Left ventricle myocardium inferior (tissue), 1 donor: ENCODE results near the gene RAB7B. TPM values are rescaled to one million over a fixed set of nuclear protein-coding genes. Genes with fewer than 3 reads are reported as not detected.
"Not testable (repeated sequence)": the region's sequence is repeated elsewhere in the genome, so short reads cannot be mapped to it uniquely, and the experiment has no call there.

Source experiments
- DNase-seq: peaks from one replicate; pipeline ENCODE4 v3.0.0-alpha.2; 2020
- H3K27ac ChIP-seq: fragments of 200-600 bp; replicated peaks from 2 replicates; pipeline ENCODE4 v1.8.0; 2021
- H3K27me3 ChIP-seq: fragments of 200-600 bp; 2 replicates; pipeline ENCODE4 v1.8.0; 2021; ENCODE audit warnings: low read depth
- H3K36me3 ChIP-seq: fragments of 200-600 bp; 2 replicates; pipeline ENCODE4 v1.8.0; 2021
- H3K4me1 ChIP-seq: fragments of 200-600 bp; 2 replicates; pipeline ENCODE4 v1.8.0; 2021
- H3K4me3 ChIP-seq: fragments of 200-600 bp; 2 replicates; pipeline ENCODE4 v1.8.0; 2021; ENCODE audit warnings: mild to moderate bottlenecking, moderate library complexity
- H3K9me3 ChIP-seq: fragments of 200-600 bp; replicated peaks from 2 replicates; pipeline ENCODE4 v1.8.0; 2021
- intact Hi-C: fragments of 100-400 bp; cut with micrococcal nuclease; formaldehyde crosslinking; loops from one replicate; pipeline ENCODE4 v1.11.0; 2022
- long read RNA-seq: library from polyadenylated mRNA; unstranded; transcript quantifications from one replicate; pipeline ENCODE4 v2.0.0, GENCODE V29; 2021
- total RNA-seq: library from RNA; stranded (reverse); fragmentation: NEBNext Ultra II Directional; extraction: Animal tissue kit (Norgen Biotek cat#: 25700); gene quantifications from one replicate; pipeline ENCODE4 v1.2.1, GENCODE V29; 2021
- TF ChIP-seq, protein P1 (sequence below): fragments of 200-600 bp; IDR thresholded peaks from 2 replicates; pipeline ENCODE4 v1.8.0; 2021; ENCODE audit warnings: antibody characterized with exemption, mild to moderate bottlenecking, borderline replicate concordance
- donor health status: DM: no; HTN: yes; CAD: no; lungs with severe emphysema.

The RAB7B gene, protein sequence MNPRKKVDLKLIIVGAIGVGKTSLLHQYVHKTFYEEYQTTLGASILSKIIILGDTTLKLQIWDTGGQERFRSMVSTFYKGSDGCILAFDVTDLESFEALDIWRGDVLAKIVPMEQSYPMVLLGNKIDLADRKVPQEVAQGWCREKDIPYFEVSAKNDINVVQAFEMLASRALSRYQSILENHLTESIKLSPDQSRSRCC
- 1.4 TPM for total RNA-seq
- long read RNA-seq, transcript RAB7B-201 (6 exons, 2,888 nt) = major isoform, 5 of 5 reads
- long read RNA-seq, partial matches to known transcripts = 0 of 5 reads
- long read RNA-seq, other reads (novel, unspliced or antisense) = 0 of 5 reads

DNA sequence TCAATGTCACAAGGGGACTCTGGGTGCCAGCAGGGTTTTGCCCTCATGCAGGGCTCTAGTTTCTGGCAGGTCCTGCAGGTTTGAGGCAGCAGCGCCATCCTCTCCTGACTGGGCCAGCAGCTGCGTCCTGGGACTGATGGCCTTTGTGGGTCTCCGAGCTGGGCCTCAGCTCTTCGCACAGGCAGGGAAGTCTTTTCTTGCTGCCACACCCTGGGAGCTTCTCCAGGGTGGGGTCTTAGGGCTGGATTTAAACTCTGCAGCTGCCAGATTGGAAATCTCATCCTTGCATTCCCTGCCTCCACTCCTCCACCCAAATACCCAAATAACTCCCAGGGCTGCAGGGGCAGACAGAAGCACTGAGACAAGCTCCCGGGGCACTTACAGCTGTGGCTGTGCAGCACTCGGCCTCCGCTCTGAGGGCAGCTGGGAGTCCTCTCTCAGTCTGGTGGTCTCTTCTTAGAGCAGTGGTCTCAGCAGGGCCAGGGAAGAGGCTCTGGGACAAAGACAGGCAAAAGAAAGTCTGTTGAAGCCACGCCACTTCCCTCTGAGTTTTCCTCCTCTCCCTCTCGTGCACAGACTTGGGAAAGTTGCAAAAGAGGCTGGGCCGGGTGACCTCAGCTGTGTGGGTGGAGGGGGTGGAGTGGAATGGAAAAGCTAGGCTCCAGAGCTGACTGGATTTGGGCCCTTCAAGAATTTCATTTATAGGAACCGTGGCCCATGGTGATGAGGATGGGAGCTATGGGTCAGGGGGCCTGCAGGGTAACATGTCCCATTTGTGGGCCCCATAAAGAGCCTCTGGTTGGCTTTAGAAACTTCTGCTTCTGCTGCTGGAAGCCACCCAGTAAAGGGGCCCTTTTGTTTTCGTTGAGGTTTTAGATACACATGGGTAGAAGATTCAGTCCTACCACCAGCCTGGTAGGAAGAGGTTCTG lies at the start of gene RAB7B:
Gene RAB7B (minus strand): TSS at position 525 of the 931 bp plus-strand sequence. CDS start 9,260 bp downstream, outside the sequence.
- intact Hi-C loops = no loop called here
- TF ChIP-seq, protein P1, sequence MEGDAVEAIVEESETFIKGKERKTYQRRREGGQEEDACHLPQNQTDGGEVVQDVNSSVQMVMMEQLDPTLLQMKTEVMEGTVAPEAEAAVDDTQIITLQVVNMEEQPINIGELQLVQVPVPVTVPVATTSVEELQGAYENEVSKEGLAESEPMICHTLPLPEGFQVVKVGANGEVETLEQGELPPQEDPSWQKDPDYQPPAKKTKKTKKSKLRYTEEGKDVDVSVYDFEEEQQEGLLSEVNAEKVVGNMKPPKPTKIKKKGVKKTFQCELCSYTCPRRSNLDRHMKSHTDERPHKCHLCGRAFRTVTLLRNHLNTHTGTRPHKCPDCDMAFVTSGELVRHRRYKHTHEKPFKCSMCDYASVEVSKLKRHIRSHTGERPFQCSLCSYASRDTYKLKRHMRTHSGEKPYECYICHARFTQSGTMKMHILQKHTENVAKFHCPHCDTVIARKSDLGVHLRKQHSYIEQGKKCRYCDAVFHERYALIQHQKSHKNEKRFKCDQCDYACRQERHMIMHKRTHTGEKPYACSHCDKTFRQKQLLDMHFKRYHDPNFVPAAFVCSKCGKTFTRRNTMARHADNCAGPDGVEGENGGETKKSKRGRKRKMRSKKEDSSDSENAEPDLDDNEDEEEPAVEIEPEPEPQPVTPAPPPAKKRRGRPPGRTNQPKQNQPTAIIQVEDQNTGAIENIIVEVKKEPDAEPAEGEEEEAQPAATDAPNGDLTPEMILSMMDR = no peak
- Histone ChIP-seq H3K27ac (peak within 1 kb of the TSS; percentile 79), H3K4me1 (peaks cover 52% of the 10 kb centered on the region), H3K36me3 (no peaks in the 10 kb centered on the region), H3K4me3 (peak within 1 kb of the TSS; percentile 61), H3K9me3 (no peaks in the 10 kb centered on the region), H3K27me3 (no peaks in the 10 kb centered on the region)
- peak; percentile 64 for DNase-seq

DNA sequence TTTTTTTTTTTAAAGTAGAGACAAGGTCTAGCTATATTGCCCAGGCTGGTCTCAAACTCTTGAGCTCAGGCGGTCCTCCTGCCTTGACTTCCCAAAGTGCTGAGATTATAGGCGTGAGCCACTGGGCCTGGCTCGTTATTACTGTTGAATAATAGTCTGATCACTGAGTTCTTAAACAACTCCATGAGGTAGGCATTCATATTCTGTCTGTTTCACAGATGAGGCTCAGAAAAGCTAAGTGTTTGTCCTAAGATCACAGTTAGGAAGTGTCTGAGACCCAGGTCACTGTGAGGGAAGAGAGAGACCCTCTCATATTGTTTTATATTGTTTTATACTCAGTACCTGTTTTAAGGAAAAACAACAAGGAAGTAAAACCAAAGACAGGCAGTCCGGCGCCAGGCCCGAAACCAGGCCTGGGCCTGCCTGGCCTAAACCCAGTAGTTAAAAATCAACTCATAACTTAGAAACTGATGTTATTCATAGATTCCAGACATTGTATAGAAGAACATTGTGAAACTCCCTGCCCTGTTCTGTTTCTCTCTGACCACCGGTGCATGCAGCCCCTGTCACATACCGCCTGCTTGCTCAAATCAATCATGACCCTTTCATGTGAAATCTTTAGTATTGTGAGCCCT lies 49.2 kb upstream of the RAB7B start:
- H3K4me3 ChIP-seq, DNase-seq, H3K9me3 ChIP-seq, H3K36me3 ChIP-seq, H3K27me3 ChIP-seq, H3K4me1 ChIP-seq, intact Hi-C loops, H3K27ac ChIP-seq: not testable (repeated sequence)

DNA sequence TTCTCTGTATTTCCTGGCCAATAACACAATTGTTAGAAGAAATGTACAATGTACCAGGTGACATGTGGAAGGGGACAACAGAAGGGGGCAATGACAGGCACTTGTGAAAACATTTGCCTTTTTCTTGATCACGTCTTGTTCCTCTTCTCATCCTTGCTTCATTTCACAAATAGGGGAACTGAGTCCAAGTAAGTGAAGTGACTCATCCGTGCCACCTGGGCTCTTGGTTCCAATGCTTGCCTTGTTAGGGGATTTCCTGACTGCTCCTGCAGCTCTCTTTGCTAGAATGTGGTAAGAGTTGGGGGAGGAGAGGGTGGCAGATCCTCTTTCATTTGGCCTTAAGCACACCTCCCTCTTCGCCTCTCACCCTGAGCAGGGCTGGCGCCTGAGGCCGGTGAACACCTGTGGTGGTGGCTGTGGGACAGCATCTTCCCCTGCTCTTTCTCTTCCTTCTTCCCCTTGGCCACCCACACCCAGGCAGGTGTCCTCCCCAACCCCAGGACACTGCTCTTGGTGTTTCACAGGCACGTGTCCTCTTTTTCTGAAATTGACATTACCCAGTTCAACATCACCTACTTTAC lies 47.5 kb upstream of the RAB7B start:
- H3K27me3 ChIP-seq = peaks cover 9% of the 10 kb centered on the region
- no peaks in the 10 kb centered on the region for H3K9me3 ChIP-seq
- H3K27ac ChIP-seq = no peak overlapping the region
- TF ChIP-seq, protein P1 = no peak
- H3K4me3 ChIP-seq = no peak overlapping the region
- DNase-seq = no peak
- no peaks in the 10 kb centered on the region for H3K36me3 ChIP-seq
- intact Hi-C loops = no loop called here
- no peaks in the 10 kb centered on the region for H3K4me1 ChIP-seq

DNA sequence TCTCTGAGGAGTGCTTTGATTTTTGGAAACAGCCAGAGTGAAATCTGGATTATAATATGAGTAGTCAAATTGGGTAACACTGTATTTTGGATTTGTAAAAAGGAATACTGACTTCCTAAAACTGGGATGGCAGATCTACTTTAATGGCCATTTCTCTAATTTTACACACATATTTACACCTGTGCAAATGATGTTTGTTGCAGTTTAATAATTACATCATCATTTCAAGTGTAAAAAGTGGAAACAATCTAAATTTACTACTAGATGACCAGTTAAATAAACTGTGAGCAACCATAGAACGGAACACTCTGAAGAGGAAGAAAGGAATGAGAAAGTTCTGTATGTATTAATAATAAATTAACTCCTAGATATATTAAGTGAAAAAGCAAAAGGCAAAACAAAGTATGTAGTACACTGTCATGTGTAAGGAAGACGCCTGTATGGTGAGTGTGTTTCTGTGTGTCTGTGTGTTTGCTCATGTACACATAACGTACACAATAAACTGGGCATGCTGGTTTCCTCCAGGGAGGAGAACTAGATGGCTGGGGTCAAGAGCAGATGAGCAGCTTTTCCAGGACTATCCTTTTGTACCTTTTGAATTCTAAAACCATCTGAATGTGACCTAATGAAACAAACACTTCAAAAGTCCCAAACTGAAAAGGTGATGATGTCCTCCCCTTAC lies 46.9 kb upstream of the RAB7B start:
- Histone ChIP-seq H3K9me3 (no peaks in the 10 kb centered on the region), H3K4me1 (no peaks in the 10 kb centered on the region), H3K4me3 (no peak overlapping the region), H3K27me3 (peaks cover 9% of the 10 kb centered on the region), H3K36me3 (no peaks in the 10 kb centered on the region), H3K27ac (no peak overlapping the region)
- intact Hi-C loops = no loop called here
- DNase-seq = no peak
- TF ChIP-seq, protein P1 = no peak

DNA sequence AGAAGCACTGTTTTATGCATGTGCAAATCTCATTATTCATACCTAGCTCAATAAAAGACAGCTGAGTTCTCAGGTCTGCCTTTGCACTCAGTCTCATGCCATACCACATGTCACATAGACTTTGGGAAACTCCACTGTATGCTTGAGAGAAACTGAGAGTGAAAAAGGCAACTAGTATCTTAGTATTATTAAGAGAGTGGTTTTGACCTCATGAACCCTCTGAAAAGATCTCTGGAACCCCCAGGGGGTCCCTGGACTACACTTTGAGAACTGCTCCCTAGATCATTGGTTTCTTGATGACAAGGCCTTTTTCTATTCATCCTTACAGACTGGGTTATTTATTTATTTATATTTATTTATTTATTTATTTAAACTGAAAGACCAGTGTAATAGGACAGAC lies 46.1 kb upstream of the RAB7B start:
- Histone ChIP-seq H3K36me3 (no peaks in the 10 kb centered on the region), H3K4me1 (no peaks in the 10 kb centered on the region), H3K9me3 (no peaks in the 10 kb centered on the region), H3K4me3 (no peak overlapping the region), H3K27me3 (peaks cover 9% of the 10 kb centered on the region), H3K27ac (no peak overlapping the region)
- TF ChIP-seq, protein P1 = no peak
- DNase-seq = no peak
- intact Hi-C loops = no loop called here
